ENCODE measurements around the gene NWD2. TPM values are rescaled to one million over a fixed set of nuclear protein-coding genes. Genes with fewer than 3 reads are reported as not detected.

Gene NWD2
- total RNA-seq, 1 donor from 2014 or later = 0.64 TPM

GRCh38 chr4:37465845-37466244, 221.3 kb downstream of the NWD2 start:
- Histone ChIP-seq H3K4me3 (no peak overlapping the region), H3K27me3 (no peaks in the 10 kb centered on the region), H3K9me3 (no peaks in the 10 kb centered on the region), H3K27ac (no peak overlapping the region), H3K4me1 (no peaks in the 10 kb centered on the region), H3K36me3 (no peaks in the 10 kb centered on the region)
- no peak for DNase-seq (ENCODE audit: low spot score in 2 of 2)
- intact Hi-C loops (cut with DNase I) = no loop called here
- TF ChIP-seq, protein P1, sequence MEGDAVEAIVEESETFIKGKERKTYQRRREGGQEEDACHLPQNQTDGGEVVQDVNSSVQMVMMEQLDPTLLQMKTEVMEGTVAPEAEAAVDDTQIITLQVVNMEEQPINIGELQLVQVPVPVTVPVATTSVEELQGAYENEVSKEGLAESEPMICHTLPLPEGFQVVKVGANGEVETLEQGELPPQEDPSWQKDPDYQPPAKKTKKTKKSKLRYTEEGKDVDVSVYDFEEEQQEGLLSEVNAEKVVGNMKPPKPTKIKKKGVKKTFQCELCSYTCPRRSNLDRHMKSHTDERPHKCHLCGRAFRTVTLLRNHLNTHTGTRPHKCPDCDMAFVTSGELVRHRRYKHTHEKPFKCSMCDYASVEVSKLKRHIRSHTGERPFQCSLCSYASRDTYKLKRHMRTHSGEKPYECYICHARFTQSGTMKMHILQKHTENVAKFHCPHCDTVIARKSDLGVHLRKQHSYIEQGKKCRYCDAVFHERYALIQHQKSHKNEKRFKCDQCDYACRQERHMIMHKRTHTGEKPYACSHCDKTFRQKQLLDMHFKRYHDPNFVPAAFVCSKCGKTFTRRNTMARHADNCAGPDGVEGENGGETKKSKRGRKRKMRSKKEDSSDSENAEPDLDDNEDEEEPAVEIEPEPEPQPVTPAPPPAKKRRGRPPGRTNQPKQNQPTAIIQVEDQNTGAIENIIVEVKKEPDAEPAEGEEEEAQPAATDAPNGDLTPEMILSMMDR (IDR thresholded peaks at IDR 0.05) = no peak

GRCh38 chr4:37467223-37467622, 222.7 kb downstream of the NWD2 start:
- Histone ChIP-seq H3K4me3 (no peak overlapping the region), H3K9me3 (no peaks in the 10 kb centered on the region), H3K36me3 (no peaks in the 10 kb centered on the region), H3K4me1 (no peaks in the 10 kb centered on the region), H3K27ac (no peak overlapping the region), H3K27me3 (no peaks in the 10 kb centered on the region)
- intact Hi-C loops (cut with DNase I) = no loop called here
- DNase-seq (ENCODE audit: low spot score in 2 of 2) = no peak
- TF ChIP-seq, protein P1 (IDR thresholded peaks at IDR 0.05) = no peak

GRCh38 chr4:37467824-37468223, 223.3 kb downstream of the NWD2 start:
- TF ChIP-seq, protein P1 (IDR thresholded peaks at IDR 0.05) = no peak
- no peaks in the 10 kb centered on the region for H3K36me3 ChIP-seq
- H3K27ac ChIP-seq = no peak overlapping the region
- no peaks in the 10 kb centered on the region for H3K4me1 ChIP-seq
- no peak for DNase-seq (ENCODE audit: low spot score in 2 of 2)
- intact Hi-C loops (cut with DNase I) = no loop called here
- H3K9me3 ChIP-seq = no peaks in the 10 kb centered on the region
- H3K27me3 ChIP-seq = no peaks in the 10 kb centered on the region
- H3K4me3 ChIP-seq = no peak overlapping the region

GRCh38 chr4:37469286-37469685, 224.7 kb downstream of the NWD2 start:
- DNase-seq (ENCODE audit: low spot score in 2 of 2) = no peak
- Histone ChIP-seq H3K4me3 (no peak overlapping the region), H3K36me3 (no peaks in the 10 kb centered on the region), H3K27me3 (no peaks in the 10 kb centered on the region), H3K9me3 (no peaks in the 10 kb centered on the region), H3K4me1 (no peaks in the 10 kb centered on the region), H3K27ac (no peak overlapping the region)
- TF ChIP-seq, protein P1 (IDR thresholded peaks at IDR 0.05) = no peak
- intact Hi-C loops (cut with DNase I) = no loop called here

- Histone ChIP-seq H3K4me3 (no peak overlapping the region), H3K36me3 (no peaks in the 10 kb centered on the region), H3K27ac (no peak overlapping the region), H3K9me3 (no peaks in the 10 kb centered on the region), H3K4me1 (no peaks in the 10 kb centered on the region), H3K27me3 (no peaks in the 10 kb centered on the region)
- TF ChIP-seq, protein P1 (IDR thresholded peaks at IDR 0.05) = no peak
- intact Hi-C loops (cut with DNase I) = no loop called here
- DNase-seq (ENCODE audit: low spot score in 2 of 2) = no peak
Observed at GRCh38 chr4:37470245-37470644, 225.7 kb downstream of the NWD2 start.

- H3K36me3 ChIP-seq = no peaks in the 10 kb centered on the region
- H3K27ac ChIP-seq = no peak overlapping the region
- intact Hi-C loops (cut with DNase I) = no loop called here
- TF ChIP-seq, protein P1 (IDR thresholded peaks at IDR 0.05) = no peak
- no peak for DNase-seq (ENCODE audit: low spot score in 2 of 2)
- no peak overlapping the region for H3K4me3 ChIP-seq
- no peaks in the 10 kb centered on the region for H3K4me1 ChIP-seq
- no peaks in the 10 kb centered on the region for H3K27me3 ChIP-seq
- H3K9me3 ChIP-seq = no peaks in the 10 kb centered on the region
Observed at GRCh38 chr4:37471093-37471492, 226.6 kb downstream of the NWD2 start.

Data from ascending aorta (tissue), 2 donors.